GM19239 (cell line): ENCODE measurements around the gene FOXG1.
A peak's percentile ranks its signal among the peaks of the same experiment; 100 is the strongest.

Experiments used
- DNase-seq: peaks from one replicate; pipeline ENCODE4 v3.0.0; 2011; ENCODE audit warnings: low spot score; ENCODE audit not compliant: insufficient read length
- FAIRE-seq: peaks from 2 replicates; lab custom pipeline; 2011; peaks lifted over from hg19 to GRCh38; lab: Jason Lieb, UNC

Gene FOXG1

GRCh38 chr14:28766469-28766955 is at the start of gene FOXG1:
Gene FOXG1 (plus strand): TSS chr14:28766787. CDS start chr14:28767280, 493 bp downstream.
- DNase-seq: no peak
- no peak for FAIRE-seq

- no peak for FAIRE-seq
These were observed 47.5 kb upstream of the FOXG1 start for GRCh38 chr14:28719130-28719529.

GRCh38 chr14:28731358-28731757 is 35.2 kb upstream of the FOXG1 start:
- FAIRE-seq (no peak), DNase-seq (no peak)

More at GRCh38 chr14:28719130-28719529, 47.5 kb upstream of the FOXG1 start:
- DNase-seq: peak; percentile 1

GRCh38 chr14:28742171-28742846 is 24.3 kb upstream of the FOXG1 start:
- no peak for FAIRE-seq

GRCh38 chr14:28744126-28744525 is 22.5 kb upstream of the FOXG1 start:
- no peak for FAIRE-seq
- no peak for DNase-seq

More at GRCh38 chr14:28742171-28742846, 24.3 kb upstream of the FOXG1 start:
- no peak for DNase-seq

- FAIRE-seq: no peak
- no peak for DNase-seq
These were observed 21.4 kb upstream of the FOXG1 start for GRCh38 chr14:28745176-28745575.

- no peak for FAIRE-seq
- DNase-seq: no peak
These were observed 20.3 kb upstream of the FOXG1 start for GRCh38 chr14:28746247-28746646.

GRCh38 chr14:28751467-28752058 is 15.0 kb upstream of the FOXG1 start:
- no peak for DNase-seq
- no peak for FAIRE-seq

GRCh38 chr14:28754209-28754985 is 12.2 kb upstream of the FOXG1 start:
- DNase-seq: no peak
- FAIRE-seq: peak; percentile 39

- DNase-seq: no peak
- FAIRE-seq: no peak
These were observed 11.3 kb upstream of the FOXG1 start for GRCh38 chr14:28755198-28755815.

GRCh38 chr14:28755884-28756268 is 10.7 kb upstream of the FOXG1 start:
- FAIRE-seq: no peak
- DNase-seq: no peak

- FAIRE-seq: no peak
These were observed 10.2 kb upstream of the FOXG1 start for GRCh38 chr14:28756269-28756883.

GRCh38 chr14:28756884-28757570 is 9.6 kb upstream of the FOXG1 start:
- FAIRE-seq (no peak), DNase-seq (no peak)

More at GRCh38 chr14:28756269-28756883, 10.2 kb upstream of the FOXG1 start:
- no peak for DNase-seq

- DNase-seq (no peak), FAIRE-seq (no peak)
These were observed 8.8 kb upstream of the FOXG1 start for GRCh38 chr14:28757786-28758185.

GRCh38 chr14:28758253-28758884 is 8.2 kb upstream of the FOXG1 start:
- no peak for FAIRE-seq
- no peak for DNase-seq

- FAIRE-seq: no peak
- DNase-seq: no peak
These were observed 7.5 kb upstream of the FOXG1 start for GRCh38 chr14:28758885-28759652.

- DNase-seq: no peak
- no peak for FAIRE-seq
These were observed 6.8 kb upstream of the FOXG1 start for GRCh38 chr14:28759653-28760313.
